ENCODE results near the gene MEIS1.

The MEIS1 gene

DNA sequence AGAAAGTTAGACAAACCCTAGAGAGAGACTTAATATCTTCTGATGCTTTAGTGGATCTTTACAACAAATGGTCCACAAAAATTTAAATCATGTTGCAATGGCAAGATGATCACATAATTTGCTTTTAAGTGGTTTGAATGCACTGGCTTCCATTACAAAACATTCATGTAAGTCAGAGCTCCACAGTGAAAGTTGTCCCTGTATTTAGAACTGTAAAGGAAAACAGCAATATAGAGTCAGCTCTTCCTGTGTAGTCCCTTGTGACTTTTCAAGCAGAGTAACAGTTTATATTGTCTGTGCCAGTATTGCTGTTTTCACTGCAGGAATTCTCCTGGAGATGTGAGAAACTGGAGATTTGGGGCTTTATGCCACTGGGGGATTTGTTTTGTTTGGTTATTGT lies 77.7 kb downstream of the MEIS1 start:
- DNase-seq: no peak

GRCh38 chr2:66515743-66516142 lies 80.8 kb downstream of the MEIS1 start:
- DNase-seq: no peak

GRCh38 chr2:66516499-66516898 lies 81.6 kb downstream of the MEIS1 start:
- DNase-seq: no peak

GRCh38 chr2:66517772-66518171 lies 82.8 kb downstream of the MEIS1 start:
- DNase-seq: no peak

- DNase-seq: no peak
These were observed 84.4 kb downstream of the MEIS1 start for GRCh38 chr2:66519264-66519843.

DNA sequence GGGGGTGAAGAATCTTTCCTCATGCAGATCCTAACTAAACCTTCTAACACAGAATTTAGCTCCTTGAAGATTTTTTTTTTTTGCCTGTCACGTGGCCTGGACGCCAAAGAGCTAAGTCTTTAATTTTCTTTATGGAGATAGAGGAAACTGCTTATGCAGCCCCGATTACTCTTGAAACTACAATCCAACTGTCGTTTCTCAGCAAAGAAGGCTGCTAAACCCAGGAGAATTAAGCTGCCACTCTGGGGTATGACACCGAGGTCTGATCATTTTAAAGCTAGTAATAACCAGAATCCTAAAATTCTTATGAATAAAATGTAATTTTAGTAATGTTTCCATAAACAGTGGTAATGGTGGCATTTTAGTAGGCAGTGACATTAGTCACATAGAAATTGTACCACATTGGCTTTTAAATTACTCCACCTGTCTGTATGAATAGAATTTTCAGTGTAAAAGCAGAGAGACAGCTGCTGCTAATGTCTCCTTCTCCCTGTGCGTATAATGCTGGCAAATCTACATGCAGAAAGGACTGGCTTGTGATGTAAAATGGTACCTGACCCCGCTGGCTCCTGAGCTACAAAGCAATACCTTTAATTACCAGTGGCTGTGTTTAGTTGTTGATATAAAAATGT lies 86.5 kb downstream of the MEIS1 start:
- no peak for DNase-seq

DNA sequence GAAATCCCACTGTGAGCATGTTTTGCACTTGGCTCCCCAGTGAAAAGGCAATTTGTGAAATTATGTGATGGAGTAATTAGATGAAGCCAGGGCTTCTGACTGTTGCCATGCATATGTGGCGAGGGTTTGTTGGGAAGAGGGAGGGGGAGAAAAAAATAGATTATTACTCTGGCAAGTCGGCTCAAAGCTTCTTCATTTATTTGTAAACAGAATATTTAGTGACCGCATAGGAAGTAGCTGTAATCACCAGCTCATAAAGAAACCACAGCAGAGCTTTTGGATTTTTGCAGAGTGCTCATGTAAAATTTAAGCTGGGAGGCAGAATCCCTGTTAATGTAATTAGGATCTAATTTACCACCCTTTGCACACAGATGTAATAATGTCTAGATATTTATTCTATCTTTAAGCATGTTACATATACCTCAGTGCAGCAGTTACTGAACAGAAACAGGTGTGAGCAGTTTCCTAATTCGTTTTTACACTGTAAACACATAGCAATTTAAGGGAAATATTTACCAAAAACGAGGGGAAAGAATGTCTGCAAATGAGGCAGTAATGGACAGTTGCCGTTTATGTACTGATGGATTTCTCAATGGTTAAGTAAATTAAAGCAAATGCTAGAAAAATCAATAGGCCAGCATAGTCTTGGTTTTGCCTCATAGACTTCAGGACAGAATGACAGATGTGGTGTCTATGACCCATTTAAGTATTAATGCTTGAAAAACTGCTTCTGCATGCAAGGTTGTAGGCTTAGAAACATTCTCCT lies 87.9 kb downstream of the MEIS1 start:
- DNase-seq: no peak

DNA sequence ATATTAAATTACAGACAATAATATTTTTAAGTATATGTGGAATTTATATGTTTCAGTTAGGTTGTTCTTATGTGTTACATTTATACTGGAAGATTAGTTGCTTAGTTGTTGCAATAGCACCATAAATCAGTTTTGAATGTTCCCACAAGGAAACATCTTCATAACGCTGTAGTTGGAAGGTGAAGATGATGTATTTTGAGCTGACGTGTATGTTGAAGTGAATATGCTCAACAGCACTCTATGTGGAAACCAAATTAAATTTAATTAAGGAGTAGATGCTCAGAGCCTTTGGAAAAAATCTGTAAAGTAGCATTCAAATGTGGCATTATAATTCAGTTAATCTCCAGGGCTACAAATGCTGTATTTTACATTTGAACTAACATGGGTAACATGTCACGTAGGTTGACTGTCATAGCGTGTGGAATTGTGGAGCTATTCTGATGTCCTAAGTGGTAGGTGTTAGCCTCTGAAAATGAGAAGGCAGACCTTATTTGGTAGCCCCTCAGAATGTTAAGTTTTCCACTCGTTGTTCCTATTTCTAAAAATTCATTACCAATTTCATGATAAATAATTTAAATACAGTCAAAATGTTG lies 88.5 kb downstream of the MEIS1 start:
- no peak for DNase-seq

- DNase-seq: no peak
These were observed 89.1 kb downstream of the MEIS1 start for GRCh38 chr2:66523990-66524389.

GRCh38 chr2:66525606-66526005 lies 90.7 kb downstream of the MEIS1 start:
- no peak for DNase-seq

DNA sequence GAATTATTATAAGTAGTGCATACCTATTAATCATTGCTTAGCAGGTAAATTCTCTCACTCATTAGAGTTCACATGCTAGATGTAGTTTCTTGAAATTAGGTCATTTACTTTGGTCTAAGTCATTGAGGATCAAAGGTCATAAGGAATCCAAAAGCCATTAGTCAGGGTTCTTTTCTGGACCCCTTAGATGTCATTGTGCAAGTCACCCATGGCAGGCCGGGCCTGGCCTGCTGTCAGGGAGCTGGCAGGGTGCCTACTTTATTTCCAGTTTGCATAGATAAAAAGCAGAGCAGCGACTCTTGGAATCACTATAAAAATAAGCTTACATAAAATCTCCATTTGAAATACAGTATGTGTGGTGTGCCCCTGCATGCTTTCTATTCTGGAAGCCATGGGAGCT lies 91.3 kb downstream of the MEIS1 start:
- no peak for DNase-seq

GRCh38 chr2:66528974-66529724 lies 94.2 kb downstream of the MEIS1 start:
- DNase-seq: no peak

DNA sequence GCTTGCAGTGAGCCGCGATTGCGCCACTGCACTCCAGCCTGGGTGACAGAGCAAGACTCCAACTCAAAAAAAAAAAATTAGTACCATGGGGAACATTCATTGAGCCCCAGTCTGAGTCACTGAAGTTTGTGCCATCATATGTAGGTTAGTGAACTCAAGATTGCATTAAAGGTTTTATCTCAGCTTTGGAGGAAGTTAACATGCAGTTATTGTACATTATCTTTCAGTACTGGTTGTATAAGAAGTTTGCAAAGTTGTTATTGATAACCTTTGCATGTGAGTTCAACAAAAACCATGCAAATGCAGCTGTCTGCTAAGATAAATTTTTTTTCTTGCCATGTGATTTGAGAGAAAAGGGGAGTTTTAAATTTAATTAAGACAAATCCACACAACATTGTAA lies 95.7 kb downstream of the MEIS1 start:
- DNase-seq: no peak

DNA sequence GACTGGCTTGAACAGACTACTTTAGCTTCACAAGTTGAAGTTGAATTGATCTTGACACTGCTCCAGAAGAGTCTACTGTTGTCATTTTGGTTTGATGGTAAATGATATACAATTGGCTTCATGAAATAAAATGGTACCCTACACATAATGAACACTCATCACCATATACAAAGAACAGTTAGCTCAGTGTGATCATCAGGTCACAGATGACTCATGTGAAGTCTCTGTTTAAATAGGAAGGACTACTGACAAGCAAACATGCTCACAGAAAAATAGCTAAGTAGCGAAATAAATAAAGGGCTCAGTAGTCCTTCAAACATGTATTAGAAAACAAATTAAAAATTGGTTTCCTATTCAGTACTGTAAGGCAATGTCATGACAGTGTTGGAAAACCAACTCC lies 96.2 kb downstream of the MEIS1 start:
- DNase-seq: no peak

- no peak for DNase-seq
These were observed 96.6 kb downstream of the MEIS1 start for GRCh38 chr2:66531567-66531966.

GRCh38 chr2:66532972-66533868 lies 98.3 kb downstream of the MEIS1 start:
- DNase-seq: no peak

- DNase-seq: no peak
These were observed 99.5 kb downstream of the MEIS1 start for GRCh38 chr2:66534461-66534860.

- DNase-seq: no peak
These were observed 100.8 kb downstream of the MEIS1 start for GRCh38 chr2:66535574-66536289.

DNA sequence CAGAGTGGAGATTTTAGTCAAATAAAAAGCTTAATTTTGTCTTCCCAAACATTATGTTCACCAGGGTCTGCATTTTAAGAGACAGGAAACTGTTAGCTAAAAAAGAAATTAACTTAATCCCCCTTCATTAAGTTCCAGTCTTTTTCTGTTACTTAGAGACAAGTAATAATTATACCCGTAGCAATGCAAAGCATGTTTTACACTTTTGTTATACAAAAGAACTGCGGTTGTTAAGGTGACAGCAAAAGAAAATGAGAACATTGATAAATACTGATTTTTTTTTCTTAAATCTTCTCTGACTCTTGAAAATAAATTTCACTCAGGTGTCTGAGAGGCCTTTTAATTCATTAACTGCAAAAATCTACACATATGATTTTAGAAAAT lies 101.4 kb downstream of the MEIS1 start:
- DNase-seq: no peak

GRCh38 chr2:66536997-66537396 lies 102.1 kb downstream of the MEIS1 start:
- no peak for DNase-seq

GRCh38 chr2:66538291-66538690 lies 103.4 kb downstream of the MEIS1 start:
- no peak for DNase-seq
